ENCODE results near the gene TXNL4A. TPM values are rescaled to one million over a fixed set of nuclear protein-coding genes. Genes with fewer than 3 reads are reported as not detected.

TXNL4A gene
- total RNA-seq, 4 donors from 2014 or later: 20.8 to 43.2 (median 32.5) TPM

- Histone ChIP-seq H3K4me1 (peaks cover 0 to 6% (median 0%) of the 10 kb centered on the region in 3 donors), H3K27ac (no peak overlapping the region), H3K36me3 (peaks cover 5 to 85% (median 7%) of the 10 kb centered on the region in 3 donors), H3K4me3 (no peak overlapping the region), H3K9me3 (peaks cover 0 to 55% (median 35%) of the 10 kb centered on the region in 3 donors), H3K27me3 (no peaks in the 10 kb centered on the region)
- 91 to 92% methylated on average over 3 of the region's 3 CpGs for WGBS, 2 donors
- DNase-seq: no peak
- intact Hi-C loops (cut with DNase I): no loop called here
- no peak for TF ChIP-seq POLR2A (IDR thresholded peaks at IDR 0.05)
- no peak for TF ChIP-seq CTCF (IDR thresholded peaks at IDR 0.05)
Measured at GRCh38 chr18:79932907-79933306, 55.5 kb downstream of the TXNL4A start.

GRCh38 chr18:79931475-79931874 lies 56.9 kb downstream of the TXNL4A start:
- peaks cover 0 to 5% (median 0%) of the 10 kb centered on the region in 3 donors for H3K4me1 ChIP-seq
- 92 to 94% methylated on average over 2 of the region's 2 CpGs for WGBS, 2 donors
- TF ChIP-seq POLR2A (IDR thresholded peaks at IDR 0.05): no peak
- TF ChIP-seq CTCF (IDR thresholded peaks at IDR 0.05): no peak
- intact Hi-C loops (cut with DNase I): no loop called here
- no peaks in the 10 kb centered on the region for H3K27me3 ChIP-seq
- no peak for DNase-seq
- H3K9me3 ChIP-seq: peaks cover 0 to 55% (median 35%) of the 10 kb centered on the region in 3 donors
- H3K4me3 ChIP-seq: no peak overlapping the region
- no peak overlapping the region for H3K27ac ChIP-seq
- H3K36me3 ChIP-seq: peaks cover 7 to 84% (median 7%) of the 10 kb centered on the region in 3 donors

- Histone ChIP-seq H3K4me1 (peaks cover 0 to 10% (median 0%) of the 10 kb centered on the region in 3 donors), H3K36me3 (peaks cover 7 to 84% (median 7%) of the 10 kb centered on the region in 3 donors), H3K27me3 (no peaks in the 10 kb centered on the region), H3K4me3 (no peak overlapping the region), H3K9me3 (peaks cover 0 to 55% (median 35%) of the 10 kb centered on the region in 3 donors), H3K27ac (no peak overlapping the region)
- intact Hi-C loops (cut with DNase I): no loop called here
- WGBS, 2 donors: 97 to 100% methylated on average over 2 of the region's 2 CpGs
- no peak for DNase-seq
- TF ChIP-seq CTCF (IDR thresholded peaks at IDR 0.05): no peak
- TF ChIP-seq POLR2A (IDR thresholded peaks at IDR 0.05): no peak
Measured at GRCh38 chr18:79930020-79930642, 58.2 kb downstream of the TXNL4A start.

GRCh38 chr18:79928563-79928960 lies 59.8 kb downstream of the TXNL4A start:
- Histone ChIP-seq H3K36me3 (peaks cover 7 to 84% (median 7%) of the 10 kb centered on the region in 3 donors), H3K27me3 (no peaks in the 10 kb centered on the region), H3K9me3 (peaks cover 0 to 49% (median 33%) of the 10 kb centered on the region in 3 donors), H3K27ac (no peak overlapping the region), H3K4me3 (no peak overlapping the region), H3K4me1 (peaks cover 0 to 11% (median 0%) of the 10 kb centered on the region in 3 donors)
- DNase-seq: no peak
- 100% methylated on average over 4 of the region's 9 CpGs; no CpG with 5 or more reads in 1 of the 2 donors for WGBS, 2 donors
- intact Hi-C loops (cut with DNase I): no loop called here
- TF ChIP-seq CTCF (IDR thresholded peaks at IDR 0.05): no peak

- peaks cover 7 to 83% (median 7%) of the 10 kb centered on the region in 3 donors for H3K36me3 ChIP-seq
- H3K27ac ChIP-seq: no peak overlapping the region
- 86 to 95% methylated on average over 4 to 6 of the region's 25 CpGs for WGBS, 2 donors
- TF ChIP-seq CTCF (IDR thresholded peaks at IDR 0.05): no peak
- no peak for TF ChIP-seq POLR2A (IDR thresholded peaks at IDR 0.05)
- no peak for DNase-seq
- no peaks in the 10 kb centered on the region for H3K27me3 ChIP-seq
- intact Hi-C loops (cut with DNase I): no loop called here
- peaks cover 0 to 11% (median 0%) of the 10 kb centered on the region in 3 donors for H3K4me1 ChIP-seq
- peaks cover 0 to 42% (median 28%) of the 10 kb centered on the region in 3 donors for H3K9me3 ChIP-seq
- H3K4me3 ChIP-seq: no peak overlapping the region
Measured at GRCh38 chr18:79927607-79928562, 60.5 kb downstream of the TXNL4A start.

Data from esophagus squamous epithelium (tissue), 5 donors.